Measurements from ENCODE around the gene NRXN3.

- TF ChIP-seq EZH2phosphoT487 (IDR thresholded peaks at IDR 0.05; ENCODE audit: insufficient read depth, low read depth): no peak
- no peak for TF ChIP-seq EZH2 (IDR thresholded peaks at IDR 0.05; ENCODE audit: insufficient read depth, poor library complexity, severe bottlenecking)
Observed at GRCh38 chr14:78673845-78674244, 503.7 kb downstream of the NRXN3 start.
